Lung microvascular endothelial cell (primary cell): Measurements from ENCODE around the gene SPATA13. TPM values are rescaled to one million over a fixed set of nuclear protein-coding genes. Genes with fewer than 3 reads are reported as not detected.

Experiments used
- DNase-seq, 2 donors: peaks; one replicate each; pipeline versions ENCODE4 v3.0.0 to v3.0.0-alpha.2; 2010; ENCODE audit warnings: low read depth in 2 of 2
- total RNA-seq: library from RNA; depleted of rRNA; stranded (reverse); fragments of >200 nt; gene quantifications from 2 replicates; pipeline ENCODE4 v1.2.1, GENCODE V29; 2014

SPATA13 gene
- total RNA-seq, 1 donor from 2014 or later, result 0.99 TPM

DNA sequence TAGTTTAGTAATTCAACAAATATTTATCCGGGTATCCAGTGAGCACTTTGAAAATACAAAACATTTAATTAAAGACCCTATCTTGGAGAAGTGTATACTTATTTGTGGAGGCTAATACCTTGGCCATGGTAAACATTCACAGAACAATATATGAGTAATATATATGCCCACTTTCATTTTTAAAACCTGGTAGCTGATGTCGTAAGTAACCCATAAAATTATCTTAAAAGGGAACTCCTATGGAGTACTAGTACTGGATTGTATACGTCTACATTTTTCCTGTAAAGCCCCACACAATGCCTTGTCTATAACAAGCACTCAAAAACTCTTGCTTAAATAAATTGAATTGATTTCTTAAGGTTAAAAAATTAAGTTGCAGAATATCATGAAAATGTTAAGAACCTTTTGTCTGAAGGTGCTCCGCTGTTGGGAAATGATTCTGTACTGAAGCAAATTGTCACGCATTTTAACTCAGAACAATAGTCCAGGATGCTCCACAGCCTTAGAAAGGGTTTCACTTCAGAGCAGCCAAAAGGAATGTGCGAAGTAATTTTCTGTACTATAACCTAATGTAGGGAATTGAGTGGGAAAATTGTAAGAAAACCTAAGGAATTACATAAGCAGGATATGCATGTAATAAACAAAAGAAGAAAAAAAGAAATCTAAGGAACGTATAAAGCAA is 90.0 kb downstream of the SPATA13 start:
- DNase-seq, result no peak

DNA sequence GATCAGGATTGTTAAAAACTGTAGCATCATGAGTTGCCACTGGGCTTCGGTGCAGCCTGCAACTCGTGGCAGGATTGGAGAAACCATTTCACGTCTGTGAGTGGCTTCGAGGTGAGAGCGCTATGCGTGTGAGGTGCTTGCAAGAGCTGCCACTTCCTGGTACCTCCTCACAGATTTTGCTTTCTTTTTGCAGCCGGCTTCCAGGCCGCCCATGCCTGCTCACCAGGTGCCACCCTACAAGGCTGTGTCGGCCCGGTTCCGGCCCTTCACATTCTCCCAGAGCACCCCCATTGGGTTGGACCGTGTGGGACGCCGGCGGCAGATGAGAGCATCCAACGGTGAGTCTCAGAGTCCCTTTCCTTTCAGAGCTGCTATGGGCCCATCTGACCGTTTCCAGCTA is 91.0 kb downstream of the SPATA13 start:
- DNase-seq, result no peak

GRCh38 chr13:24252136-24252535 is 91.6 kb downstream of the SPATA13 start:
- DNase-seq, result no peak

DNA sequence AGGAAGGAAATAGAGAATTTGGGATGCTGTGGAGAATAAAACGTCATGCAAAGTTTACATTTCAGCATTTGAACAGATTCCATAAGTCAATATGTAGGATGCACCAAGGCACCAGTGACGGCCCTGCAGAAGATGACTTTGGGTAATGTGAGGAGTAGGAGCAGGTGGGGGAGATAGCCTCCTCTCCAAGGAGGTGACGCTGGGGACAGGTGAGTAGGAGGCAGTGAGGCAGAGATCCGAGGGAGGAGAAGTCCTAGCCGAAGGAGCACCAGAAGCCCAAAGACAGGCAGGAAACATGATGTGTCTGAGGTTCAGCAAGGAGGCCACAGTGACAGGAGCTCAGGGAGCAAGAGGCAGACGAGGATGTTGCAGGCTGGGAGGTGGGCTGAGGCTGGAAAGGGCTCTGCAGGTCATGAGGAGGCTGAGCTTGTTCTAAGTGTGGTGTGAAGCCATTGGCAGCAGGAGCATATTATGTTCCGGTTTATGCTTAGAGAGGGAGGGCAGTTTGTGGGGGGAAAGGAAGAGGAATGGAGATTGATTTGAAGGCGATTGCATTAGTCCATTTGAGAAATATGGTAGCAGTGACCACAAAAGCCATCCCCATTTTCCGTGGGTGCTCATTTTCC is 93.1 kb downstream of the SPATA13 start:
- no peak for DNase-seq

GRCh38 chr13:24254146-24254841 is 93.8 kb downstream of the SPATA13 start:
- DNase-seq, result no peak

DNA sequence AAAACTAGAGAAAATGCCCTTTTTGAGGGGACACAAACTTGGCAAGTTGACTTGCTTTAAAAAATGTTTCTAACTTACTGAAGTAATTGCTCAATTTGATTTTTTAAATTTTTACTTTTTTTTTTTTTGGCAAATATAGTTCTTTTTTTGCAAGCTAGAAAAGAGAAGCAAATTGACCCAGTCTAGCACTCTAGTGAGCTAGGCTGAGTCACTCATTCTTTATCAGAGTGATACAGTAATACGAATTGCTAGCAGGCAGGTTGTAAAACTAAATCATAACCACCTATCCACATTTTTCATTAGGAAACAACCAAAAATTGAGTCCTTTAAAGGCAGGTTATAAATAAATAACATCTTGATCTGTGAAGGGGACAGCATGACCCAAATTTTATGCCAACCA is 97.0 kb downstream of the SPATA13 start:
- no peak for DNase-seq

- no peak for DNase-seq
Observed at GRCh38 chr13:24261566-24261965, 101.0 kb downstream of the SPATA13 start.

GRCh38 chr13:24263632-24264031 is 103.1 kb downstream of the SPATA13 start:
- DNase-seq, result no peak

DNA sequence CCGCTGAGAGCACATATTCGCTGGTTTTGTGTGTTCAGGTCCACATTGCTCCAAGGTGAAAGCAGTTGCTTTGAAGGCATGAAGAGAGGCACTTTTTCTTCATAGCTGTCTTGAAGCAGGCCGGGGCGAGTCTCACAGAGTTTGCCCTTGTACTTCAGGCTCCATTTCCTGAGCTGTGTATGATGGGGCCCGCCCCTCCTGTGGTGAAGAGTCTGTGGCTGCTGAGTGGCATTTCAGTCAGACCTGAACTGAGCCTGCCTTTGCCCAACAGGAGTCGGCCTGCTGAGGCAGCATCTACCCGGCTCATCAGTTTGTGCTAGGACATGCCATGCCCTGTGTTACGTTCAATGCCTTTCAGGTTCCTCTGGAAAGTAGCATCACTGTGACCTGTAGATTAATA is 104.5 kb downstream of the SPATA13 start:
- DNase-seq, result no peak

DNA sequence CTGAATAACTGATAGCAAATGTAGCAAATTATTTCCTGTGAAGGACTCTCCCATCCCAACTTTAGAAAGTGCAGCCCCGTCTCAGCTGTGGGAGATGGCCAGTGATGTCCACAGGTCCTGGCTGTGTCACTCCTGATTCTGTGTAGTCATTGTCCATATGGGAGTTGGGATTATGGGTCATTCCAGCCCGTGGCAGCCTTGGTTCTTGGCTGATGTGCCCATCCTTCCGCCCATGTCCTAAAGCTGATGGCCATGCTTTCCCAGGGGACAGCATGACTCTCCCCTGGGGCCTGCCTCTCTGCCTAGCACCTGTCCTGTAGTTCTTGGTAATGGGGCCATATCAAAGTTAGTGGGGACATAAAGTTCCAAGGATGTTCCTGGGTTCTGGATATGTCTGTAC is 104.9 kb downstream of the SPATA13 start:
- no peak for DNase-seq

DNA sequence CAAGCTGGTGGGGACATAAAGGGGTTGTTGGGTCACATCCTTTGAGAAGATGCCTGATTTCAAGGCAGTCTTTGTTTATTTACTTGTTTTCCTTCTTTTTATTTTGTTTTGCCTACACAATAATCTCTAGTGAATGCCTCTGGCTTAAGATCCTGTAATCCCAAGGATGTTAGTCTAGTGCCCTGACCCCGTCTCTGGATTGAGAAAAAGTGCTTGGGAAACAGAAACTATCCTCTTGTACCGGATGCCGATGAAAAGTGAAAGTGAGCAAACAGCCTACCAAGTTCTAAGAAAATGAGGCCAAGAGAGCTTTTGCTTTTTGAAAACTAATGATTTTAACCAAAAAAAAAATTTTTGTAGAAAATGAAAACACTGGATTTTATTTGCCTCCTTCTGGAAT is 106.8 kb downstream of the SPATA13 start:
- DNase-seq, result peak in 1 of 2 donors; percentile 73

- no peak for DNase-seq
Observed at GRCh38 chr13:24267801-24268200, 107.3 kb downstream of the SPATA13 start.

- DNase-seq, result no peak
Observed at GRCh38 chr13:24269821-24270220, 109.3 kb downstream of the SPATA13 start.

GRCh38 chr13:24270639-24271141 is 110.2 kb downstream of the SPATA13 start:
- DNase-seq, result peak; percentile 51 to 64

DNA sequence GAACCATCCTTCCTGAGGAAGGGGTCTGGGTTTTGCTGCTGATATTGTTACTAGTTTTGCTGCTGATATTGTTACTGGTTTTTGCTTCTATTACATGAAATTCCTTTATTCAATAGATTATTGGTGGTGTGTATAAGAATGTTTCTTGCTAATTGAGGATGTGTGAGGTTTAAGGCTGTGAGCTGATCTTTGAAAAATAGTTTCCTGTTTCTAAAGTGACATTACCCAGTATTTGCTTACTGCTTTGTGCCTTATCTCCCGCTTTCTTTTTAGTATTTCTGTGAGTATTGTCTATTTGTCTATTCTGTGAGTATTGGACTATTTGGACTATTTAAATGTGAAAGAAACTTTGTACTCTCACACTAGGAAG is 110.7 kb downstream of the SPATA13 start:
- no peak for DNase-seq

- DNase-seq, result peak; percentile 68 to 70
Observed at GRCh38 chr13:24271601-24272451, 111.3 kb downstream of the SPATA13 start.

DNA sequence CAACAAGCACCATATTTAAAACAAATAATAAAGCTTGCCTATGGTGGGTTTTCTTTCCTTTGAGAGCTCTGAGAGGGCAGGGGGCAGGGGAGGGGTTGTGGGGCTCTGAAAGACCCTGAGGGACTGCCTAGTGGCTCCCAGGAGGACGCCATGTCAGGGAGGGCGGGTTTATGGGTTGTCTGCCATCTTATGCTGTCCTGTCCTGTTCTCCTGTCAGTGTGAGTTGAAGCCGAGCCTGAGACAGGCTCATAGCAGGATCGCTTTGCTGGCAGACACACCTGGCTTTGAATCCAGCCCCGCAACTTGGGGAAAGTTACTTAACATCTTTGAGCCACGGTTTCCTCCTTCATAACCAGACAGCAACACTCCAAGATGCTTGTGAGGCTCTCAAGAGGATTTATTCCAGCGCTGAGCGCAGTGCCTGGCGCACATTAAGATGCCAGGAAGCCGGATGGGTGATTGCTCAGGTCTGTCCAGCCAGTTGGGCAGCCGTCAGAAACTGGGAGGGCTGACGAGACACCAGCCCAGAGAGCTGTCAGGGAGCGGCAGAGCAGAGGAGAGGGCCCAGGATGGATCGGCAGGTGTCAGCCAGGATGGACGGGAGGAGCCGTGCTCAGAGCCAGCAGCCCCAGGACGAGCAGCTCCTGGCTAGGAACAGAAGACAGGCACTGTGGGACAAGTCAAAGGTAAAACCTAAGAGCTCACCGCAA is 112.1 kb downstream of the SPATA13 start:
- no peak for DNase-seq

- DNase-seq, result no peak
Observed at GRCh38 chr13:24273926-24274325, 113.4 kb downstream of the SPATA13 start.

DNA sequence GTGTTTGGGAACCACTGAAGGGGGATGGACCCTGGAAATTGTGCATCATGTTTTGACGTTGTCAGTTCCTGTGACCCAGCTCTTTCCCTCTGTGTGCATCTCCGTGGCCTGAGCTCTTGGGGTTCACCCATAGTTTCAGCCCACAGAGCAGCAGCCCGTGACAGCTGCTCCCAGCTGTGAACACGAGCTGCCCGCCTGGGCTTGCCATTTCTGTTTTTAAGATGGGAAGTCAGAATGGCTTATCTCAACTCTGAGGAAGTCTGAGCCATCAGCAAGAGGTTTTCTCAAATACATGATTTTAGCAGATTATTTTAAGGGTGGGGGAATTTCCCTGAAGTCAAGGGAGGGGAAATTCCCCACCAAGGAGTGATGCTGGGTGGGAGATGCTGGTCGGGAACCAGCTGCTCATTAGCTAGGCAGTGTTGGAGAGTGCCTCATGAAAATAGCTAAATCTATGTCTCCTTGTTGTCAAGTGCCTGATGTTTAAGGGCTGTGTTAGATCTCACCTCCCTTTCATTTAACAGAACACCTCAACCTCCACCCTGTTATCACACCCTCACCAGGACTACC is 114.0 kb downstream of the SPATA13 start:
- DNase-seq, result peak in 1 of 2 donors; percentile 11

GRCh38 chr13:24275041-24275440 is 114.5 kb downstream of the SPATA13 start:
- DNase-seq, result no peak

- peak in 1 of 2 donors; percentile 52 for DNase-seq
Observed at GRCh38 chr13:24276306-24276705, 115.8 kb downstream of the SPATA13 start.
